ENCODE measurements around the gene SALL2.

The SALL2 gene

GRCh38 chr14:21476925-21477681 lies 49.0 kb downstream of the SALL2 start, which contains the start of the genes RAB2B and TOX4:
TSS of gene RAB2B (minus strand) at chr14:21476959. CDS start at chr14:21476872, 87 bp downstream.
TSS of gene TOX4 (plus strand) at chr14:21477195. CDS start at chr14:21477279, 84 bp downstream.
- DNase-seq (ENCODE audit: low spot score), result peak; percentile 93

- no peak for DNase-seq (ENCODE audit: low spot score)
These were observed 49.6 kb downstream of the SALL2 start for GRCh38 chr14:21476523-21476924.

GRCh38 chr14:21475767-21476522 lies 50.2 kb downstream of the SALL2 start:
- no peak for DNase-seq (ENCODE audit: low spot score)

Measured in COLO829 (cell line).